Kidney (tissue), 14 donors: Measurements from ENCODE around the gene CA6. TPM values are rescaled to one million over a fixed set of nuclear protein-coding genes. Genes with fewer than 3 reads are reported as not detected.
"Not testable (repeated sequence)": the region's sequence is repeated elsewhere in the genome, so short reads cannot be mapped to it uniquely, and the experiment has no call there.

Experiments
- DNase-seq, 5 donors: peaks; one replicate each; pipeline ENCODE4 v3.0.0-alpha.2; 2013 to 2020
- FAIRE-seq: peaks from 2 replicates; lab custom pipeline; 2012; peaks lifted over from hg19 to GRCh38; lab: Jason Lieb, UNC
- H3K27ac ChIP-seq, 2 donors: one replicate each; pipeline ENCODE4 v1.7.0; 2013; ENCODE audit warnings: low read depth in 2 of 2, low read length in 2 of 2, inconsistent platforms in 1 of 2
- H3K27me3 ChIP-seq: one replicate; pipeline ENCODE4 v1.7.1; 2013; ENCODE audit warnings: low read length, inconsistent platforms; ENCODE audit not compliant: control insufficient read depth, insufficient read depth
- H3K36me3 ChIP-seq, 3 donors: one replicate each; pipeline versions ENCODE4 v1.7.0 to v1.7.1; 2013; ENCODE audit warnings: low read length in 3 of 3, control low read depth in 1 of 3, inconsistent platforms in 1 of 3; ENCODE audit not compliant: insufficient read depth in 3 of 3, control insufficient read depth in 2 of 3
- H3K4me1 ChIP-seq, 3 donors: one replicate each; pipeline versions ENCODE4 v1.7.0 to v1.7.1; 2013; ENCODE audit warnings: low read length in 3 of 3, inconsistent platforms in 1 of 3, low read depth in 1 of 3; ENCODE audit not compliant: control insufficient read depth in 2 of 3, insufficient read depth in 2 of 3
- H3K4me3 ChIP-seq, 3 donors: one replicate each; pipeline versions ENCODE4 v1.7.0 to v1.8.1; 2013; ENCODE audit warnings: low read length in 3 of 3, control low read depth in 1 of 3, inconsistent platforms in 1 of 3
- H3K9ac ChIP-seq, 3 donors: one replicate each; pipeline versions ENCODE4 v1.7.0 to v1.7.1; 2013; ENCODE audit warnings: low read length in 3 of 3, control low read depth in 1 of 3, inconsistent platforms in 1 of 3
- H3K9me3 ChIP-seq, 3 donors: one replicate each; pipeline versions ENCODE4 v1.7.0 to v1.7.1; 2013; ENCODE audit warnings: low read length in 3 of 3, control low read depth in 1 of 3, inconsistent platforms in 1 of 3; ENCODE audit not compliant: control insufficient read depth in 2 of 3, insufficient read depth in 1 of 3
- intact Hi-C: fragments of 100-400 bp; cut with DNase I; formaldehyde crosslinking; loops from one replicate; pipeline ENCODE4 v1.11.1; 2022
- polyA plus RNA-seq: library from polyadenylated mRNA; stranded (reverse); fragments of 350-450 nt; fragmentation: Illumina TruSeq; extraction: RNeasy Lipid Tissue Mini Kit (QIAGEN cat#74804); gene quantifications from one replicate; pipeline ENCODE4 v1.2.3, GENCODE V29; 2014; ENCODE audit warnings: low read depth, low replicate concordance; ENCODE audit not compliant: insufficient read depth
- total RNA-seq: library from RNA; stranded (reverse); fragmentation: NEBNext Ultra II Directional; extraction: Animal tissue kit (Norgen Biotek cat#: 25700); gene quantifications from one replicate; pipeline ENCODE4 v1.2.1, GENCODE V29; 2021
- TF ChIP-seq, protein P1 (sequence below): IDR thresholded peaks from 3 replicates; pipeline ENCODE4 v1.5.1; 2012; ENCODE audit warnings: mild to moderate bottlenecking, moderate library complexity, borderline replicate concordance; ENCODE audit not compliant: insufficient read depth; ENCODE audit errors: extremely low read depth
- donor health status: control.
- donor health status: control.
- donor health status: control.
- donor health status: control.
- donor health status: control.
- donor health status: DM: yes; HTN: yes; CAD: no.
- donor health status: Normal renal cell carcinoma (clear cell type).

CA6 gene
- total and polyA plus RNA-seq, 2 donors from 2014 or later, result not detected

DNA sequence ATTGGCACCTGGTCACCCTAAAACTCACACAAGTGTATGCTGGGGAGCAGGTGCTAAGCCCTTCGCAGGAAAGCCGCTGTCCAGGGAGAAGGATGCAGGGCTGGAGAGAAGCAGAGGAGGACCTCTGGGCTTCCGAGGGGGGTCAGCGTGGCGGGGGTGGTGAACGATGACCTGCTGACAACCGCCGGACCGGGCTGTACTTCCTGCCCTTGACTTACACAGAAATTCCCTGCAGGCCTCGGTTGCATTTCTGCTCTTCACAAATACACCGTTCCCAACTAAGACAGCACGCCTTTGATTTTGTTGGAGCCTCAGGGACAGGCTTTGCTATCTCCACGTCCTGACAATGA is 42.9 kb downstream of the CA6 start:
- peak in 1 of 5 donors; percentile 33 for DNase-seq
- no peak for FAIRE-seq
- H3K27me3 ChIP-seq, result no peaks in the 10 kb centered on the region
- H3K4me3 ChIP-seq, result no peak overlapping the region
- no peaks in the 10 kb centered on the region for H3K4me1 ChIP-seq
- no peak overlapping the region for H3K9ac ChIP-seq
- TF ChIP-seq, protein P1, sequence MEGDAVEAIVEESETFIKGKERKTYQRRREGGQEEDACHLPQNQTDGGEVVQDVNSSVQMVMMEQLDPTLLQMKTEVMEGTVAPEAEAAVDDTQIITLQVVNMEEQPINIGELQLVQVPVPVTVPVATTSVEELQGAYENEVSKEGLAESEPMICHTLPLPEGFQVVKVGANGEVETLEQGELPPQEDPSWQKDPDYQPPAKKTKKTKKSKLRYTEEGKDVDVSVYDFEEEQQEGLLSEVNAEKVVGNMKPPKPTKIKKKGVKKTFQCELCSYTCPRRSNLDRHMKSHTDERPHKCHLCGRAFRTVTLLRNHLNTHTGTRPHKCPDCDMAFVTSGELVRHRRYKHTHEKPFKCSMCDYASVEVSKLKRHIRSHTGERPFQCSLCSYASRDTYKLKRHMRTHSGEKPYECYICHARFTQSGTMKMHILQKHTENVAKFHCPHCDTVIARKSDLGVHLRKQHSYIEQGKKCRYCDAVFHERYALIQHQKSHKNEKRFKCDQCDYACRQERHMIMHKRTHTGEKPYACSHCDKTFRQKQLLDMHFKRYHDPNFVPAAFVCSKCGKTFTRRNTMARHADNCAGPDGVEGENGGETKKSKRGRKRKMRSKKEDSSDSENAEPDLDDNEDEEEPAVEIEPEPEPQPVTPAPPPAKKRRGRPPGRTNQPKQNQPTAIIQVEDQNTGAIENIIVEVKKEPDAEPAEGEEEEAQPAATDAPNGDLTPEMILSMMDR, result no peak
- no peak overlapping the region for H3K27ac ChIP-seq
- no peaks in the 10 kb centered on the region for H3K9me3 ChIP-seq
- H3K36me3 ChIP-seq, result no peaks in the 10 kb centered on the region
- intact Hi-C loops, result no loop called here

DNA sequence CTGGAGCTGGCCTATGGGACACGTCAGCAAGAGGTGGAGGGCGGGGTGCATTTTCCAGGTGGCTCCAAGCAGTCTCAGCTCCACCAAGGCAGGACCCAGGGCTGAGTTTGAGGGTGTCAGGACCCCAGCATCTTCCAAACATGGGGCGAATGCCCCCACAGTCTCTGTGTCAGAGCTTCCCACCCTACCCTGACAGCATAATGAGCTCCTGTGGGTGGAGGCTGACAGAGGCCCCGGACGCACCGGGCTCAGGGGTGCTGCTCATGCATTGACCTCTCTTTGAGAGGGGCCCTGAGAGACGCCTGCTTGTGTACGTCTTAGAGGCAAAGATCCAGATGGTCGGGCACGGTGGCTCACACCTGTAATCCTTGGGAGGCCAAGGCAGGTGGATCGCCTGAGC is 43.4 kb downstream of the CA6 start:
- TF ChIP-seq, protein P1, result no peak
- Histone ChIP-seq H3K36me3 (no peaks in the 10 kb centered on the region), H3K9me3 (no peaks in the 10 kb centered on the region), H3K27ac (no peak overlapping the region), H3K4me1 (no peaks in the 10 kb centered on the region), H3K27me3 (no peaks in the 10 kb centered on the region), H3K9ac (no peak overlapping the region), H3K4me3 (no peak overlapping the region)
- intact Hi-C loops, result no loop called here
- DNase-seq, result peak in 1 of 5 donors; percentile 37
- FAIRE-seq, result no peak

- FAIRE-seq, result no peak
- Histone ChIP-seq H3K9ac (no peak overlapping the region), H3K27me3 (no peaks in the 10 kb centered on the region), H3K4me1 (no peaks in the 10 kb centered on the region), H3K4me3 (no peak overlapping the region), H3K36me3 (no peaks in the 10 kb centered on the region), H3K27ac (no peak overlapping the region), H3K9me3 (no peaks in the 10 kb centered on the region)
- intact Hi-C loops, result loop anchor here (10.0 kb wide), 1 partner anchor 65 kb away; no protein-coding TSS in a partner anchor
- TF ChIP-seq, protein P1, result no peak
- DNase-seq, result peak in 1 of 5 donors; percentile 48
Measured at GRCh38 chr1:8989821-8990220, 44.2 kb downstream of the CA6 start.

GRCh38 chr1:8992936-8993687 is 47.4 kb downstream of the CA6 start:
- H3K27ac ChIP-seq, result no peak overlapping the region
- no peaks in the 10 kb centered on the region for H3K36me3 ChIP-seq
- H3K27me3 ChIP-seq, result no peaks in the 10 kb centered on the region
- DNase-seq (peak in 1 of 5 donors; percentile 7), FAIRE-seq (no peak)
- no peaks in the 10 kb centered on the region for H3K4me1 ChIP-seq
- no peaks in the 10 kb centered on the region for H3K9me3 ChIP-seq
- TF ChIP-seq, protein P1, result no peak
- no peak overlapping the region for H3K9ac ChIP-seq
- no peak overlapping the region for H3K4me3 ChIP-seq
- intact Hi-C loops, result loop anchor here (10.0 kb wide), 1 partner anchor 68 kb away; no protein-coding TSS in a partner anchor

DNA sequence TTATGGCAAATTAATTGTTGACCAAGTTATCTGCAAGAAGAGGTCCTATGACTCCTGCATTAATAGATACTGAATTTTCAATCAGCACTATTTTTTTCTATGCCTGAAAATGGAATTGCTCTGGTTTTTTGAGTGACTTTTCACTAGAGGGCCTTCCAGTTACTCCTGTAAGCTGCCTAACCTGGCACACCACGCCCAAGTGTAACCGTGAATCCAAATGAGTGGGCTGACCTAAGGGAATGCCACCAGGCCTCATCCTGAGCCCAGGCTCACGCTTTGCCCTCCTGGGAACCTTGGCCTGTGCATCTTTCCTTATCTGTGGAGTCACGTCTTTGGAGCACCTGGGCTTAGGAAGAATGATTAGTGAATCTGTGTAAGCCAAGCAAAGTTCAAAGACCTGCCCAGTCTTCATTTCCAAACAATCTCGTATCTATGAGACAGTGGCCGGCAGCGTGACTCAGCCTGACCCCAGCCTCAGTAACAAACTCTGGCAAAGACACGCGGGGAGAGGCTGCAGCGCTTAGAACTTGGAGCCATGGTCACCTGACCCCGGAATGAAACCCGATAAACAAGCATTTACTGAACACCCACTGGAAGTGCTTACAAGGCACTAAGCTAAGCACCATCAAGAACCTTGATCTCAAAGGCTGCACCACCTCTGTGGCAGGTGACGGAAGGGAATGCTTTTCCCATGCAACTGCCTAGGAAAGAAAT is 48.5 kb downstream of the CA6 start:
- not testable (repeated sequence) for H3K36me3 ChIP-seq, FAIRE-seq
- DNase-seq, result peak in 1 of 5 donors; percentile 10

More for the DNA sequence above, 48.5 kb downstream of the CA6 start:
- H3K27me3 ChIP-seq, H3K9ac ChIP-seq, H3K4me1 ChIP-seq, H3K27ac ChIP-seq, H3K4me3 ChIP-seq, H3K9me3 ChIP-seq: not testable (repeated sequence)
- intact Hi-C loops, result loop anchor here (10.0 kb wide), 1 partner anchor 69 kb away; no protein-coding TSS in a partner anchor
